ENCODE measurements around the gene IFNL3.

GRCh38 chr19:39212375-39212742 is 32.4 kb downstream of the IFNL3 start:
- TF ChIP-seq ZNF354B (CRISPR knock-in tag; IDR thresholded peaks at IDR 0.05), result no peak
- no peak for TF ChIP-seq GABPB1 (CRISPR knock-in tag; IDR thresholded peaks at IDR 0.05)
- TF ChIP-seq CTCF (CRISPR knock-in tag; IDR thresholded peaks at IDR 0.05), result peak; percentile 60
- TF ChIP-seq RCOR2 (CRISPR knock-in tag; IDR thresholded peaks at IDR 0.05), result no peak
- no peak for TF ChIP-seq BCL3 (CRISPR knock-in tag; IDR thresholded peaks at IDR 0.05)
- no peak for TF ChIP-seq ZMAT3 (CRISPR knock-in tag; conservative IDR thresholded peaks at IDR 0.05)
